Spleen (tissue), 7 donors: Measurements from ENCODE around the gene MASP1.

Experiments used
- POLR2A ChIP-seq, 3 donors: fragments of 450-650 bp; IDR thresholded peaks; one replicate each; pipeline ENCODE4 v1.5.1; 2017; ENCODE audit warnings: antibody characterized with exemption in 3 of 3, mild to moderate bottlenecking in 1 of 3
- POLR2AphosphoS5 ChIP-seq, 3 donors: sonication (generic); formaldehyde crosslinking; IDR thresholded peaks; one replicate each; pipeline ENCODE4 v1.5.1; 2017; ENCODE audit warnings: antibody characterized with exemption in 3 of 3
- TF ChIP-seq, protein P1 (sequence below), 11 experiments: fragments of 200-600 bp in 7 of 11; fragments of 450-650 bp in 4 of 11; sonication (generic) in 4 of 11; IDR thresholded peaks in 8 of 11; conservative IDR thresholded peaks in 3 of 11; 1 replicate in 7 of 11; 2 replicates in 4 of 11; pipeline versions ENCODE4 v1.4.0 to v1.8.0; 2016 to 2021; ENCODE audit warnings: antibody characterized with exemption in 11 of 11, inconsistent platforms in 4 of 11, mild to moderate bottlenecking in 1 of 11
- donor health status: DM: no; HTN: no; CAD: no; lungs with moderate emphysema.
- donor health status: DM: no; HTN: no; CAD: no.
- donor health status: DM: no; HTN: no; CAD: no.

DNA sequence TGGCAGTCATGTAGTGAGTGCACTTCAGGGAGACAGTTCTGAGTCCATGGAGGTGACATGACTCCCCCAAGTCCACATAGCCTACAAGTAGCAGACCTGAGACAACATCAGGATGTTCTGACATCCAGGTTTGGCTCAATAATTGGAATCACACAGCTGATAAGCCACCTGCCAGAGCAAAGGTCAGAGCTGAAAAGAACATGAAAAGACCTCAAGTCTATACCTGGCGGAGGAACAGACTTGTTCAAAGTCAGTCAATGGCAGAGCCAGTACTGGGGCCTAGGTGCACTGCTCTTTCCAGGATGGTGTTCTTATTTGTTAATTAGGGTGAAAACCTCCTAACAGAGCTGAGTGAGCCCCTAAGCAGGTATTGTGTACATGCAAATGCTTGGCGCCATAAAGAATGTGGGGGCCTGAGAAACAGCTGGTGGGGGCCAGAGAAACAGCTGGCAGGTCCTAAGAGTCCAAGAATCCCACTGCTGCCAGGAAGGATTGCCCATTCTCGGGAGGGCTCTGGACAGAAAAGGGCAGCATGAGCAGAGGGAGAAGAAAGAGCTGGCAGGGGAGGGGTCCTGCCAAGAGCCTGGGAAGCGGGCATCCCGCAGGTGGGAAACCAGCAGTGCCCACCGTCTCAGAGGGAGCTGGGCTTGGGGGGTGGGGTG is 17.1 kb downstream of the MASP1 start:
- TF ChIP-seq, protein P1, sequence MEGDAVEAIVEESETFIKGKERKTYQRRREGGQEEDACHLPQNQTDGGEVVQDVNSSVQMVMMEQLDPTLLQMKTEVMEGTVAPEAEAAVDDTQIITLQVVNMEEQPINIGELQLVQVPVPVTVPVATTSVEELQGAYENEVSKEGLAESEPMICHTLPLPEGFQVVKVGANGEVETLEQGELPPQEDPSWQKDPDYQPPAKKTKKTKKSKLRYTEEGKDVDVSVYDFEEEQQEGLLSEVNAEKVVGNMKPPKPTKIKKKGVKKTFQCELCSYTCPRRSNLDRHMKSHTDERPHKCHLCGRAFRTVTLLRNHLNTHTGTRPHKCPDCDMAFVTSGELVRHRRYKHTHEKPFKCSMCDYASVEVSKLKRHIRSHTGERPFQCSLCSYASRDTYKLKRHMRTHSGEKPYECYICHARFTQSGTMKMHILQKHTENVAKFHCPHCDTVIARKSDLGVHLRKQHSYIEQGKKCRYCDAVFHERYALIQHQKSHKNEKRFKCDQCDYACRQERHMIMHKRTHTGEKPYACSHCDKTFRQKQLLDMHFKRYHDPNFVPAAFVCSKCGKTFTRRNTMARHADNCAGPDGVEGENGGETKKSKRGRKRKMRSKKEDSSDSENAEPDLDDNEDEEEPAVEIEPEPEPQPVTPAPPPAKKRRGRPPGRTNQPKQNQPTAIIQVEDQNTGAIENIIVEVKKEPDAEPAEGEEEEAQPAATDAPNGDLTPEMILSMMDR (IDR thresholded peaks at IDR 0.05 in 8 of 11, conservative IDR thresholded peaks at IDR 0.05 in 3 of 11): no peak
- TF ChIP-seq POLR2AphosphoS5 (IDR thresholded peaks at IDR 0.05) (no peak), POLR2A (IDR thresholded peaks at IDR 0.05) (no peak)
